Measurements from ENCODE around the gene IFRD2. TPM values are rescaled to one million over a fixed set of nuclear protein-coding genes. Genes with fewer than 3 reads are reported as not detected.

Gene IFRD2
- total and polyA plus RNA-seq, 2 of the 13 experiments (the other 11 are each of a cell fraction or from before 2014, with no cell fraction given), result 32.8 to 96.1 TPM

- no peak for TF ChIP-seq ZBTB33 (CRISPR knock-in tag; IDR thresholded peaks at IDR 0.05)
- TF ChIP-seq ZFP62 (CRISPR knock-in tag; IDR thresholded peaks at IDR 0.05), result no peak
- TF ChIP-seq ZFP37 (CRISPR knock-in tag; IDR thresholded peaks at IDR 0.05; ENCODE audit: borderline replicate concordance), result no peak
- no peak for TF ChIP-seq DMTF1 (CRISPR knock-in tag; IDR thresholded peaks at IDR 0.05)
- TF ChIP-seq ZBTB38 (CRISPR knock-in tag; IDR thresholded peaks at IDR 0.05), result no peak
- no peak for TF ChIP-seq HNRNPUL1 (IDR thresholded peaks at IDR 0.05; ENCODE audit: low read depth, low read length)
- TF ChIP-seq ZNF496 (CRISPR knock-in tag; IDR thresholded peaks at IDR 0.05; ENCODE audit: insufficient replicate concordance), result no peak
- TF ChIP-seq ZFP91 (CRISPR knock-in tag; IDR thresholded peaks at IDR 0.05; ENCODE audit: borderline replicate concordance), result peak; percentile 99
- TF ChIP-seq ZNF275 (CRISPR knock-in tag; IDR thresholded peaks at IDR 0.05; ENCODE audit: borderline replicate concordance), result 0 out of 2 replicates have a peak, but pooled peaks have one; percentile 60
- no peak for TF ChIP-seq ZNF713 (CRISPR knock-in tag; IDR thresholded peaks at IDR 0.05)
- no peak for TF ChIP-seq MZF1 (CRISPR knock-in tag; IDR thresholded peaks at IDR 0.05; ENCODE audit: borderline replicate concordance)
- TF ChIP-seq ARID2 (CRISPR knock-in tag; IDR thresholded peaks at IDR 0.05; ENCODE audit: borderline replicate concordance), result no peak
- peak; percentile 4; the same call in 1 of the 2 replicates for TF ChIP-seq SMARCC2 (IDR thresholded peaks at IDR 0.05)
- TF ChIP-seq ZNF580 (CRISPR knock-in tag; IDR thresholded peaks at IDR 0.05; ENCODE audit: borderline replicate concordance, low read depth), result peak; percentile 14; the same call in 1 of the 2 replicates
- TF ChIP-seq SALL2 (CRISPR knock-in tag; IDR thresholded peaks at IDR 0.05), result peak; percentile 7; the same call in 1 of the 2 replicates
- no peak; the same call in 1 of the 2 replicates for TF ChIP-seq ZNF552 (CRISPR knock-in tag; IDR thresholded peaks at IDR 0.05; ENCODE audit: borderline replicate concordance)
- no peak for TF ChIP-seq ELF4 (CRISPR knock-in tag; IDR thresholded peaks at IDR 0.05; ENCODE audit: borderline replicate concordance)
- no peak for TF ChIP-seq SIN3B (IDR thresholded peaks at IDR 0.05; ENCODE audit: low read length)
- no peak for TF ChIP-seq NFRKB (IDR thresholded peaks at IDR 0.05)
- TF ChIP-seq ZNF605 (CRISPR knock-in tag; IDR thresholded peaks at IDR 0.05), result peak; percentile 30; the same call in 1 of the 2 replicates
- TF ChIP-seq POLR2AphosphoS2 (IDR thresholded peaks at IDR 0.05; ENCODE audit: low read depth, low read length), result no peak
- peak; percentile 48; the same call in 1 of the 2 replicates for TF ChIP-seq CREM (IDR thresholded peaks at IDR 0.05)
- TF ChIP-seq CREM (CRISPR knock-in tag; IDR thresholded peaks at IDR 0.05), result no peak
Measured at GRCh38 chr3:50321336-50322114, 29.3 kb upstream of the IFRD2 start (continued).

All from HepG2 (cell line).